H9 (cell line): ENCODE measurements around the gene GRIK4. TPM values are rescaled to one million over a fixed set of nuclear protein-coding genes. Genes with fewer than 3 reads are reported as not detected.

Source experiments
- DNase-seq: peaks from one replicate; pipeline ENCODE4 v3.0.0-alpha.2; 2017
- H2AFZ ChIP-seq: one replicate; pipeline ENCODE4 v1.6.1; 2013; ENCODE audit warnings: mild to moderate bottlenecking, low read length, control low read depth, moderate library complexity
- H2AK5ac ChIP-seq: 2 replicates; pipeline ENCODE4 v1.6.1; 2013; ENCODE audit warnings: low read length, control low read depth, mixed read lengths; ENCODE audit not compliant: insufficient read length
- H2BK120ac ChIP-seq: one replicate; pipeline ENCODE4 v1.6.1; 2013; ENCODE audit warnings: low read depth, mild to moderate bottlenecking, low read length, control low read depth, inconsistent platforms; ENCODE audit not compliant: poor library complexity, severe bottlenecking
- H2BK12ac ChIP-seq: 2 replicates; pipeline ENCODE4 v1.6.1; 2013; ENCODE audit warnings: low read length, control low read depth, mixed read lengths, low read depth; ENCODE audit not compliant: insufficient read length
- H2BK15ac ChIP-seq: 2 replicates; pipeline ENCODE4 v1.6.1; 2013; ENCODE audit warnings: low read depth, low read length, control low read depth
- H2BK20ac ChIP-seq: one replicate; pipeline ENCODE4 v1.6.1; 2013; ENCODE audit warnings: low read depth, mild to moderate bottlenecking, low read length, control low read depth, inconsistent platforms; ENCODE audit not compliant: poor library complexity, severe bottlenecking
- H2BK5ac ChIP-seq: 2 replicates; pipeline ENCODE4 v1.6.1; 2013; ENCODE audit warnings: low read length, control low read depth, mixed read lengths; ENCODE audit not compliant: insufficient read length
- H3K14ac ChIP-seq: 2 replicates; pipeline ENCODE4 v1.6.1; 2013; ENCODE audit warnings: low read length, control low read depth; ENCODE audit not compliant: insufficient read depth
- H3K18ac ChIP-seq: 2 replicates; pipeline ENCODE4 v1.6.1; 2013; ENCODE audit warnings: low read depth, mild to moderate bottlenecking, mixed read lengths, low read length, control low read depth; ENCODE audit not compliant: insufficient read length
- H3K23ac ChIP-seq: 2 replicates; pipeline ENCODE4 v1.6.1; 2013; ENCODE audit warnings: low read length, control low read depth, mixed read lengths, low read depth; ENCODE audit not compliant: insufficient read length
- H3K23me2 ChIP-seq: 2 replicates; pipeline ENCODE4 v1.6.1; 2013; ENCODE audit warnings: low read depth, mild to moderate bottlenecking, mixed read lengths, low read length, control low read depth; ENCODE audit not compliant: insufficient read length, poor library complexity, severe bottlenecking
- H3K27ac ChIP-seq: 2 replicates; pipeline ENCODE4 v1.5.1; 2013; ENCODE audit warnings: low read length, control low read depth, mixed read lengths, low read depth; ENCODE audit not compliant: insufficient read length
- H3K27me3 ChIP-seq: 2 replicates; pipeline ENCODE4 v1.6.1; 2013; ENCODE audit warnings: low read length, control low read depth, inconsistent platforms; ENCODE audit not compliant: insufficient read depth
- H3K4ac ChIP-seq: 2 replicates; pipeline ENCODE4 v1.6.1; 2013; ENCODE audit warnings: low read depth, mild to moderate bottlenecking, control low read depth, inconsistent platforms, low read length, moderate library complexity
- H3K4me1 ChIP-seq: 2 replicates; pipeline ENCODE4 v1.6.1; 2013; ENCODE audit warnings: low read length, control low read depth, inconsistent platforms; ENCODE audit not compliant: insufficient read depth
- H3K4me2 ChIP-seq: 2 replicates; pipeline ENCODE4 v1.6.1; 2013; ENCODE audit warnings: low read length, control low read depth, mixed read lengths; ENCODE audit not compliant: insufficient read length, insufficient read depth
- H3K56ac ChIP-seq: 2 replicates; pipeline ENCODE4 v1.6.1; 2013; ENCODE audit warnings: low read depth, mild to moderate bottlenecking, mixed read lengths, low read length, control low read depth; ENCODE audit not compliant: insufficient read length
- H3K79me1 ChIP-seq: 2 replicates; pipeline ENCODE4 v1.6.1; 2013; ENCODE audit warnings: low read depth, mild to moderate bottlenecking, moderate library complexity, low read length, control low read depth, inconsistent platforms; ENCODE audit not compliant: insufficient read depth, poor library complexity, severe bottlenecking
- H3K79me2 ChIP-seq: 2 replicates; pipeline ENCODE4 v1.6.1; 2013; ENCODE audit warnings: low read length, control low read depth, inconsistent platforms; ENCODE audit not compliant: insufficient read depth
- H3K9ac ChIP-seq: 2 replicates; pipeline ENCODE4 v1.6.1; 2013; ENCODE audit warnings: low read length, control low read depth, mixed read lengths; ENCODE audit not compliant: insufficient read length; ENCODE audit errors: extremely low read depth
- H3K9me3 ChIP-seq: one replicate; pipeline ENCODE4 v1.6.1; 2013; ENCODE audit warnings: low read depth, low read length, inconsistent platforms; ENCODE audit not compliant: control insufficient read depth
- H3T11ph ChIP-seq: one replicate; pipeline ENCODE4 v1.6.1; 2013; ENCODE audit warnings: mild to moderate bottlenecking, low read length, control low read depth, inconsistent platforms
- H4K20me1 ChIP-seq: one replicate; pipeline ENCODE4 v1.6.1; 2013; ENCODE audit not compliant: control insufficient read depth, insufficient read length, insufficient read depth
- H4K5ac ChIP-seq: 2 replicates; pipeline ENCODE4 v1.6.1; 2013; ENCODE audit warnings: low read depth, mild to moderate bottlenecking, mixed read lengths, low read length, control low read depth; ENCODE audit not compliant: insufficient read length
- H4K8ac ChIP-seq: replicated peaks from 2 replicates; pipeline ENCODE4 v1.6.1; 2013; ENCODE audit warnings: low read length, control low read depth, mixed read lengths, low read depth; ENCODE audit not compliant: insufficient read length
- H4K91ac ChIP-seq: 2 replicates; pipeline ENCODE4 v1.6.1; 2013; ENCODE audit warnings: low read depth, mild to moderate bottlenecking, moderate library complexity, mixed read lengths, low read length, control low read depth; ENCODE audit not compliant: insufficient read length
- H3K27ac Mint-ChIP-seq, 3 experiments: 2 replicates in 2 of 3; 3 replicates in 1 of 3; pipeline ENCODE4 v1.8.0; 2020 to 2021; ENCODE audit warnings: mixed read lengths in 3 of 3, mild to moderate bottlenecking in 1 of 3, moderate library complexity in 1 of 3
- H3K27me3 Mint-ChIP-seq: 2 replicates; pipeline ENCODE4 v1.8.0; 2021; ENCODE audit warnings: low read depth, mild to moderate bottlenecking, moderate library complexity, mixed read lengths
- H3K36me3 Mint-ChIP-seq, 3 experiments: 2 replicates in 2 of 3; 3 replicates in 1 of 3; pipeline ENCODE4 v1.8.0; 2020 to 2021; ENCODE audit warnings: low read depth in 3 of 3, mixed read lengths in 3 of 3; ENCODE audit not compliant: insufficient read depth in 1 of 3
- H3K4me1 Mint-ChIP-seq, 2 experiments: 2 replicates each; pipeline ENCODE4 v1.8.0; 2020; ENCODE audit warnings: mixed read lengths in 2 of 2
- H3K4me3 Mint-ChIP-seq, 2 experiments: 2 replicates in 1 of 2; 3 replicates in 1 of 2; pipeline ENCODE4 v1.8.0; 2020 to 2021; ENCODE audit warnings: mild to moderate bottlenecking in 2 of 2, mixed read lengths in 2 of 2, moderate library complexity in 1 of 2
- H3K9me3 Mint-ChIP-seq, 2 experiments: 2 replicates in 1 of 2; 3 replicates in 1 of 2; pipeline ENCODE4 v1.8.0; 2020; ENCODE audit warnings: mild to moderate bottlenecking in 2 of 2, mixed read lengths in 2 of 2, moderate library complexity in 1 of 2
- CTCF ChIP-seq: fragments of 200-600 bp; sonication (generic); conservative IDR thresholded peaks from 3 replicates; pipeline ENCODE4 v1.8.0; 2021; ENCODE audit warnings: antibody characterized with exemption, mild to moderate bottlenecking
- WGBS: extraction: QIAGEN DNeasy Blood & Tissue Kit; methylation state at CpG from one replicate; pipeline ENCODE4 v1.1.7; 2013; ENCODE audit warnings: missing lambda C conversion rate, low lambda C conversion rate, mixed read lengths; ENCODE audit not compliant: insufficient read length; ENCODE audit errors: extremely low coverage; 5-methylcytosine and 5-hydroxymethylcytosine counted together
- total RNA-seq: library from RNA; stranded (reverse); gene quantifications from 2 replicates; pipeline ENCODE4 v1.2.1, GENCODE V29; 2021

The GRIK4 gene
- total RNA-seq, 1 experiment from 2014 or later: 2.3 TPM

GRCh38 chr11:120632579-120632978 lies 121.0 kb downstream of the GRIK4 start:
- Histone ChIP-seq H4K8ac (no peak overlapping the region), H3K4ac (no peak overlapping the region), H3K79me1 (no peaks in the 10 kb centered on the region), H3K9ac (no peak overlapping the region), H2BK12ac (no peak overlapping the region), H2BK15ac (no peak overlapping the region), H3K79me2 (no peaks in the 10 kb centered on the region), H3T11ph (no peak overlapping the region), H4K20me1 (no peaks in the 10 kb centered on the region), H3K4me2 (no peak overlapping the region), H3K56ac (no peak overlapping the region), H3K27me3 (no peaks in the 10 kb centered on the region), H2BK20ac (no peak overlapping the region), H4K5ac (no peak overlapping the region), H3K9me3 (no peaks in the 10 kb centered on the region), H4K91ac (no peak overlapping the region), H3K23me2 (no peaks in the 10 kb centered on the region), H3K27ac (no peak overlapping the region), H3K14ac (no peak overlapping the region), H3K4me1 (no peaks in the 10 kb centered on the region), H2BK5ac (no peak overlapping the region), H2AK5ac (no peak overlapping the region), H2BK120ac (no peak overlapping the region), H3K18ac (no peak overlapping the region), H3K23ac (no peak overlapping the region), H2AFZ (no peak overlapping the region)
- Mint-ChIP-seq H3K9me3 (no peaks in the 10 kb centered on the region), H3K4me1 (peaks cover 15 to 38% of the 10 kb centered on the region in 2 experiments), H3K27ac (no peak overlapping the region), H3K4me3 (no peak overlapping the region), H3K36me3 (no peaks in the 10 kb centered on the region; a peak in 1 of 7 replicates), H3K27me3 (peaks cover 67% of the 10 kb centered on the region)
- no peak for DNase-seq
- no CpG with 5 or more reads among the region's 3 CpGs for WGBS
- peak; percentile 53 for TF ChIP-seq CTCF
